Stimulated activated CD4-positive, alpha-beta T cell treated with anti-CD3 and anti-CD28 coated beads, Interleukin-4, amount 100 ng/mL, for 4 hours (primary cell): ENCODE results near the gene TEC.
"Not testable (repeated sequence)": the region's sequence is repeated elsewhere in the genome, so short reads cannot be mapped to it uniquely, and the experiment has no call there.

Experiments
- DNase-seq, 2 experiments: peaks; one replicate each; pipeline ENCODE4 v3.0.0-alpha.2; 2020

Gene TEC

DNA sequence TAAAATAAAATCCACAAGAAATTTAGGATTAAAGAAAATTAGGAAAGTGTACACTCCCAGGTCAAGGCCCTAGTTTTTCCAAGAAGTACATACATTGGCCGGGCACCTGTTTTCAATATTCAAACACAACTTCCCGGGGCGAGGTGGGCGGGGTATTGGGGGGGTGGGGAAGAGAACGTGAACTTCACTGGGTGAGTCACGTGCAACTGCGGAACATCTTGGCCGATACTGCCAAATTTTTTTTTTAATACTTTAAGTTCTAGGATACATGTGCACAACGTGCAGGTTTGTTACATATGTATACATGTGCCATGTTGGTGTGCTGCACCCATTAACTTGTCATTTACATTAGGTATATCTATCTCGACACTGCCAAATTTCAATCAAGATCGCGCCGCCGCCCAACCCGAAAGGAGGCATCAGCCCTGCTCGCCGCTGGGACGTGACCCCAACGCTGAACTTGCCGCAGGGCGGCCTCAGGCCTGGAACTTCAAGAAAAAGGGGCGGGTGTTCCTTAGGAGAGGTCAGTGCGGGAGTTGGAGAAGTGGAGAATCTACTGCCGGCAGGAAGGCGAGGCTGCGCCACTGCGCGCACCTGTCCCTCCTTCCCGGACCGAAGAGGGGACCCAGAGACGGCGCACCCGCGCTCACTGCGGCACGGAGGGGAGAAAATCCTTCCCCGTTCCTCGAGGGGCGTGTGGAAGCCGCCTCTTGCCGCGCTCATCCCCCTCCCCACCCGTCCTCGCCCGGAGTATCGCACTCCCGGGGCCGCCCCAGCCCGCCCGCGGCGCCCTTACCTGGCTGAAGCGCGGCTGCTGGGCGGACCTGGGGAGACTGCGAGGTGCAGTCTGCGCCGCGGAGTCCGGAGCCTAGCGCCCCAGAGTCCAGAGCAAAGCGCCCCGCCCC lies at the start of gene TEC:
TSS of gene TEC (minus strand) at position 883 of the 905 bp plus-strand sequence. CDS start 41,224 bp downstream, outside the sequence.
- DNase-seq, result peak; percentile 25 to 29

DNA sequence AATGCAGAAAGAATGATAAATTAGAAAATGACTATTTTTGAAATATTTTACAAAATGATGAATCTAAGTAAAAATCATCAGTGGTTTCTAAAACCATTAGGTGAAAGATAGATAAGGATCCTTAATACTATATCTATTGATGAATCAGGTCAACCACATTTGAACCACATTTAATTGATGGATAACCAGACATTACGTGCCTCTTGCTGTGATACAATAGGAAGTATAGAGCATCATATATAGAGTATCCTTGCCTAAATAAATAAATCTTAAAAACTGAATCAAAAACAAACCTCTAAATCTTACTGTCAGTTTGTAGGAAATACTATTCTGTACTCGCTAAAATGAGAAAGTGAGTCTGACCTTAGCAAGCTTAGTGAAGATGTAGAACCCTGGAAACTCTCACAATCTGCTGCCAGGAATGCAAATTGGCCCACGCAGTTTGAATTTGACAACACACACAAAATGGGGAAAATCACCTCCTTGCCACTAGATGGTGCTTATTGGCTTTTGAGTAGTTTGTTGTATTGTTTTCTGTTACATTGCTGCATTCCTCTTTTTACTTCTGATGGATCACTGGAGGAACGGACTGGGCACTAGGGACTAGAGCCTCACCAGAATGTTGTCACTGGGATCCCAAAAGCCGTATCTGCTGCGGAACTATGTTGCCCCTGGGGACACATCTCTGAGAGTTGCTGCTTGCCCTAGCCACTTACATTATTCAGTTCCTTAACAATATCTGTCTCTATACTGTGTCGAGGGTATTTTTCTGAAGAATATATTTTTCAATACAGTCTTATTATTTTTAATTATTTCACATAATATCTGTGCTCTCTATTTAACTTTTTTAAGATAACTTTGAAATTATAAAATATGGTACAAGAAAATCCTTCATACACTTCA lies 46.3 kb upstream of the TEC start:
- no peak for DNase-seq

DNA sequence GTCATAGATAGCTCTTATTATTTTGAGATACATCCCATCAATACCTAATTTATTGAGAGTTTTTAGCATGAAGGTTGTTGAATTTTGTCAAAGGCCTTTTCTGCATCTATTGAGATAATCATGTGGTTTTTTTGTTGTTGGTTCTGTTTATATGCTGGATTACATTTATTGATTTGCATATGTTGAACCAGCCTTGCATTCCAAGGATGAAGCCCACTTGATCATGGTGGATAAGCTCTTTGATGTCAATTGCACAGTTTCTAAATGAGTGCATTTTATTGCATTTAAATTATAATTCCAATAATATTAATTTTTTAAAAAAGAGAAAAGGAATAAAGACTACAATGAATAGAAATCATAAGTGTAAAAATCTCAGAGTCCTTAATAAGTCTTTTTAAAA lies 45.1 kb upstream of the TEC start:
- DNase-seq, result not testable (repeated sequence)

DNA sequence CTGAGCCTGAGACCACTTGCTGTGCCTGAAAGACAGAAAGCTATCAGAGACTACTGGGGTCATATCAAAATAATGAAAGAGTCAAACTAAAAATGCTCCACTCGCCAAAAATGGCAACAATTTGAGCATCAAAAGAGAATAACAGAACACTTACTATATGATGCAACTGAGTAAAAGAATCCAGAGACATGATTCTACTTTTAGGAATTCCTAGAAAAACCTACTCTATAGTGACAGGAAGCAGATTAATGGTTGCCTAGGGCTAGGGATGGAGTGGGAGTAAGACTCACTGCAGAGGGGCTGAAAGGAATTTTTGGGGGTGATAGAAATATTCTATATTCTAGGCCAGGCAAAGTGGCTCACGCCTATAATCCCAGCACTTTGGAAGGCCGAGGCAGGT lies 42.3 kb upstream of the TEC start:
- DNase-seq, result no peak

DNA sequence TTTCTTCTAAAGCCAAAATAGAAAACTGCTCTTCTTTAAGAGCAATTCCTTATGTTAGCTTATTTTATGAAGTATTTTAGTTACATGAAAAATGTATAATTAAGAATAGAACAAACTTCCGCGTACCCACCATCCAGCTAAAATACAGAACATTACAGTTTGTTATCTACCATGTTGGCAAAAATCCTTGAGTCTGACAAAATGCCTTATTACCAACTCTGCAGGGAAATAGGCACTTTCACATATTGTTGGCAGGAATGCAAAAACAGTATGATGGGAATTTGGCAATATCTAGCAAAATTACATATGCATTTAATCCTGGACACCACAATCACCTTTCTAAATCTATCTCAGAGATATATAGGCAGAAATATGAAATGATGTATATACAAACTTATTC lies 39.3 kb upstream of the TEC start:
- no peak for DNase-seq

DNA sequence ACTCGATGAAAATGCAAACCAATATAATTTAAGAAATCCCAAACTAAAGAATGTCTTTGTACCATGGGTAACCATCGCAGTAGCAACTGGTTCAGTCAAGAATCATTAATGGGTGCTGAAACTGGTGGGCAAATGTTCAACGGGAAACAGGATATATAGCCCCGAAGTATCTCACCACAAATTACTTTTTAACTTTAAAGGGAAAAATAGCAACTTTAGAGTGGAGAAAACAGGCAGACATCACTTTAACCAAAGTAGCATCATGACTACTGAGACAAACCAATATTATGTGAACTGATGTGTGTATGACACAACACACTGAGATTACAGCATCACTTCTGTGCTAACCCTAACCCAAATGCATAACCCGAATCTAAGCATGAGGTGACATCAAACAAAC lies 37.9 kb upstream of the TEC start:
- DNase-seq, result no peak

DNA sequence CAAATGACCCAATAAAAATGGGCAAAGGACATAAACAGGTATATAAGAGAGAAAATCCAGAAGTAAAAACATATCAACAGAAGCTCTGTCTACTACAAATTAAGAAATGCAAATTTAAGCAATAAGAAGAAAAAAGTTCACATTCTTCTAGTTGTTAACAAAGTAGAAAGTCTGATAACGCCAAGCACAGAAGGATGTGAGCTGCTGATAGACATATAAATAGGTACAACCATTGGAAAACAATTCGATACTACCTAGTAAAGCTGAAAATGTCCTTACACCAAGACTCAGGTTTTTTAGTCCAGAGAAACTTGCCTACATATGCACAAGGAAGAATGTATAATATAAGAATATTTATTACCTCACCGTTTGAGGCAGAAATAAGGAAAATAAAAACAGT lies 35.9 kb upstream of the TEC start:
- DNase-seq, result no peak

DNA sequence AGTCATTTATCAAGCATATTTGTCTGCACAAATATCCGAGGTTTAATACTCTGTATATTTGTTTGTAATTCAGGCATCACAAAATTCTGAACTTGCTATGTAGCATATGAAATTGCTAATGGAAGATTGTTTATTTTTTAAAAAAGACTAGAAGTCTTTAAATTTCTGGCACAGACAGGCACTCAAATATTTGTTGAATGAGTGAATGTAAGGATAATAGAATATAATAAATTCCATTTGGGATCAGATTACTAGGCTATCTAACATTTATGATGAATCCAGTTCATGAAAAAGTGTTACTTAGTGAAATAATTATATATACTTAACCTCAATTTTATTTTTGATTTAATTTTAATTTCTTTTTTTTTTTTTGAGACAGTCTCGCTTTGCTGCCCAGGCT lies 30.4 kb upstream of the TEC start:
- no peak for DNase-seq

DNA sequence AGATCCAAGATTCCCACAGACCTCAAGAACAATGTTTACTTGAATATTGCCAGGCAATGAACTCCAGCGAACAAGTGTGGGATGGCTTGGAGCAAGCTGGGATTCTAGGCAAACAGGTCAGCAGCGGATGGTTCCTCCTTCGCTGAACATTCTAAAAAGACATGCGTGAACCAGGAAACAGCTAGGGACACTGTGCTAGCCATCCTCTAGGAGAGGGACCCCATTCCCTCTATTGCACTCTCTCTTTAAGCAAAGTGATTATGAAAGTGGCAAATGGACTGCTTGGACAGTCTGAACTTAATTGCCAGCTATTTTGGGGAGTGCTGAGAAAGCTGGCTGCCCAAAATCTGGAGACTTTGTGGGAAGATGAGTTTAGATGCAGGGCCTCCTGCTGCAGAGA lies 29.9 kb upstream of the TEC start:
- no peak for DNase-seq

DNA sequence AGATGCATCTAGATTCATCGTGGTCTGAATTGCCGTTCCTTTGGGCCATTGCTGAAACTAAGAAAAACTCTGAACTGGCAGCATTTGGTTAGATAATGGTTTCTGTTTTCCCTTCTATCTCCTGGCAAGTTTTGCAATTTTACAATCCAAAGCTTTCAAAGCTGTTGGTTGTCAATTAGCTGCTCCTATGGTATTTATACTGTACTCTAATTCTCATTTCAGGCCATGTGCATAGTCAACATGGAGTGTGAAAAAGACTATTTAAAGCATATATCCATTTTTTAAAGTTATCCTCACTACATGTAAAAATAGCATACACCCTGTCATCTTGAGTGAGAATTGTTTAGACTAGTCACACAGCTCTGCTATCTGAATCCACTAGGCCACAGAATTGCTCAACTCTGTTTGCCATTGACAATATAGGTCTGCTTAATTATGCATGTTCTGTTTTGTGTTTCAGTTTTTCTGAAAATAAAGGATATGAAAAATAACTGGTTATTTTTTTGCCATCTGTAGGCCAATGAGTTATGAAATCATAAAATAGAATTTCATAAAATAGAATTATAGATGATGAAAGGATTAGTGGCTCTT lies 27.7 kb upstream of the TEC start:
- DNase-seq, result no peak

DNA sequence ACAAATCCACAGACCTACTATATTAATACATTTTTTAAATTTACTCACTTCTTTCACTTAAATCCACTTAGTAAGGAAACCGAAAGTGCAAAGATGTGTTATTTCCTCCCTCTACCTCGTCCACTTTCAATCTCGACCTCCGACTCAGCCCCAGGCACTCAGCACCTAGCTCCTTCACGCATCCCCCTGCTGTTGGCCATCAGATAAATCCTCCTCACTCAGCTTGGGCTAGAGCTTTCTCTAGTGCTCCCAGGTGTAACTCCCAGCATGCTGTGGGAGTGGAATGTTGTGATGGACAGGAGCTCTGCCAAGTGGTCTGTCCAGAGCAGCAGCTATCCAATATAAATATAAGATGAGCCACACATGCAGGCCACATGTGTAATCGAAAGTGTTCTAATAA lies 26.7 kb upstream of the TEC start:
- DNase-seq, result no peak

DNA sequence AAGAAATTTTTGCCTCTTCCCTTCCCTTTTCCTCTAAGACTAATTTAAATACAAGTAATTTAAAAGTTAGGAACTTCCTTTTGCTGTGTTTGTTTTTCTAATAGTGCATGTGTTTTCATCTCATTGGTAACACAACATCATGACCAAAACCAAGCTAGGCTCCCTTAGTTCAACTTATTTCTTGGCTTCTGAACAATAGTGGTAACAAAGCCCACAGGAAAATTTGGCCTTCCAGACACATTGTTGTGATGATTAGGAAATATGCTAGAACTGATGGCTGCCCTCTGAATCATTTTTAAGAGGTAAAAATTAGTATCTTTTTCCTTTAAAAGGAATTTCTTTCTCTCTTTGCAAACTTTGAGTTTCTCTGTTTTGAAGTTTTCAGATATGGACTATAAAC lies 25.5 kb upstream of the TEC start:
- no peak for DNase-seq

DNA sequence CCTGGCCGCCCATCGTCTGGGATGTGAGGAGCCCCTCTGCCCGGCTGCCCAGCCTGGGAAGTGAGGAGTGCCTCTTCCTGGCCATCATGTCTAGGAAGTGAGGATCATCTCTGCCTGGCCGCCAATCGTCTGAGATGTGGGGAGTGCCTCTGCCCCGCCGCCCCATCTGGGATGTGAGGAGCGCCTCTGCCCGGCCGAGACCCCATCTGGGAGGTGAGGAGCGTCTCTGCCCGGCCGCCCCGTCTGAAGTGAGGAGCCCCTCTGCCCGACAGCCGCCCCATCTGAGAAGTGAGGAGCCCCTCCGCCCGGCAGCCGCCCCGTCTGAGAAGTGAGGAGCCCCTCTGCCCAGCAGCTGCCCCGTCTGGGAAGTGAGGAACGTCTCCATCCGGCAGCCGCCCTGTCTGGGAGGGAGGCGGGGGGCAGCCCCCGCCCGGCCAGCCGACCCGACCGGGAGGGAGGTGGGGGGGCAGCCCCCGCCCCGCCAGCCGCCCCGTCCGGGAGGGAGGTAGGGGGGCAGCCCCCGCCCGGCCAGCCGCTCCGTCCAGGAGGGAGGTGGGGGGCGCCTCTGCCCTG lies 22.7 kb upstream of the TEC start:
- not testable (repeated sequence) for DNase-seq

DNA sequence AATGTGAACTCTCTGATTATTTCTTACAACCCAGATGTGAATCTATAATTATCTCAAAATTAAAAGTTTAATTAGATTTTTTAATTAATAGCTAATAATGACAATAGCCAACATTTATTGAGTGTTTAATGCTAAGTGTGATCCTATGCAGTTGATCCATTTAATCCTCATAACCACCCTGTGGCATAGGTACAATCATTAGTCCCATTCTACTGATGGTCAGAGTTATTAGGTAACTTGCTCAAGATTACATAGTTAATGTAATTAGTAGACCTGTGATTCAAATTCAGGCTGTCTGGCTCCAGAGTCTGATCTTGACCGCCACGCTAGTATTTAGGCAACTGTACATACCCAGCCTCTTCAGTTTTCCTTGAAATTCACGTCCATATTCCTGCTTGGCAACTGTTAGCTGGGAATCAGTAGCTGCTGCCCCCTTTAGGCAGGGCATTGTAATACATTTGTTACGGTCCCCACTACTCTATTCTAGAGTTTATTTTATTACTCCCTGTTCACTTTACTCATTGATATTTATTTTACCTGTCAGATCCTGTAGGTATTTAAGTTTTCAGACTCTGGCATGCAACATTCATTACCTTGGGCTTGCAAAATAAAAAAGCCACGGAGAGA lies 20.6 kb upstream of the TEC start:
- DNase-seq, result no peak

DNA sequence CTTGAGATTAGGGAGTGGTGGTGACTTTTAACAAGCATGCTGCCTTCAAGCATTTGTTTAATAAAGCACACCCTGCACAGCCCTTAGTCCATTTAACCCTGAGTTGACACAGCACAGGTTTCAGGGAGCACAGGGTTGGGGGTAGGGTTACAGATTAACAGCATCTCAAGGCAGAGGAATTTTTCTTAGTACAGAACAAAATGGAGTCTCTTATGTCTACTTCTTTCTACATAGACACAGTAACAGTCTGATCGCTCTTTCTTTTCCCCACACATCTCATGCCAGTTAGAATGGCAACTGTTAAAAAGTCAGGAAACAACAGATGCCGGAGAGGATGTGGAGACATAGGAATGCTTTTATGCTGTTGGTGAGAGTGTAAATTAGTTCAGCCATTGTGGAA lies 16.4 kb upstream of the TEC start:
- not testable (repeated sequence) for DNase-seq

DNA sequence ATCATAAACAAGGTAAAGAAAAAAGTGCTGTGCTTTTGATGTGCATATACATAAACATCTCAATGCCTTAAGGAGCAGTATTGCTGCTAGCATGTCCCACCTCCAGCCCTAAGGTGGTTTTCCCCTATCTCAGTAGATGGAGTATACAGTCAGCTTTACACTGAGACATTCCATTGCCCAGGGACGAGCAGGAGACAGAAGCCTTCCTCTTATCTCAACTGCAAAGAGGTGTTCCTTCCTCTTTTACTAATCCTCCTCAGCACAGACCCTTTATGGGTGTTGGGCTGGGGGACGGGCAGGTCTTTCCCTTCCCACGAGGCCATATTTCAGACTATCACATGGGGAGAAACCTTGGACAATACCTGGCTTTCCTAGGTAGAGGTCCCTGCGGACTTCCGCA lies 16.0 kb upstream of the TEC start:
- not testable (repeated sequence) for DNase-seq

DNA sequence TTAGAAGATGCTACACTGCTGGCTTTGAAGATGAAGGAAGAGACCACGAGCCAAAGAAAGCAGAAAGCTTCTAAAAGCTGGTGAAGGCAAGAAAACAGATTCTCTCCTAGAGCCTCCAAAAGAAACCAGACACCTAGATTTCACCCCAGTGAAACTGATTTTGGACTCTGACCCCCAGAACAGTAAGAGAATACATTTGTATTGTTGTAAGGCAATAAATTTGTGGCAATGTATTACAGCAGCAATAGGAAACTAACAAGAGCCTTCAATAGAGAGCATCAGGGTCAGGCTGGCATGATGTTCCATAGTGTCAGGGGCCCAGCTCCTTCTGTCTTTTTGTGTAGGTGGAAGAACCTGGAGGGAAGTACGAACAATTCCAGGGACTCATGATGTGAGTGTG lies 6.0 kb upstream of the TEC start:
- DNase-seq, result no peak

DNA sequence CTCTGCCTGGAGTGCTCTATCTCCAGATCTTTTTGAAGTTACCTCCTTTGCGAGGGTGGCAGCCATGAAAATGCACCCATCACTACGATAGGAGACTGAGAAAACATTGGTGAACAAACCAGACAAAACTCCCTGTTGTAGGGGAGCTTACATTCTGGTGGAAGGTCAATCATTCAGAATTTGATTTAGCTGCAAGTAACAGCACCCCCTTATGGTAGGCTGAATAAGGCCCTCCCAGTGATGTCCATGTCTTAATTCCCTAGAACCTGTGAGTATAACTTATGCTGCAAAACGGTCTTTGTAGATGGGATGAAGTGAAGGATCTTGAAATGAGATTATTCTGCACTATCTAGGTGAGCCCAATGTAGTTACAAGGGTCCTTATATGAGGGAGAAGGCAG lies 5.6 kb upstream of the TEC start:
- DNase-seq, result no peak

DNA sequence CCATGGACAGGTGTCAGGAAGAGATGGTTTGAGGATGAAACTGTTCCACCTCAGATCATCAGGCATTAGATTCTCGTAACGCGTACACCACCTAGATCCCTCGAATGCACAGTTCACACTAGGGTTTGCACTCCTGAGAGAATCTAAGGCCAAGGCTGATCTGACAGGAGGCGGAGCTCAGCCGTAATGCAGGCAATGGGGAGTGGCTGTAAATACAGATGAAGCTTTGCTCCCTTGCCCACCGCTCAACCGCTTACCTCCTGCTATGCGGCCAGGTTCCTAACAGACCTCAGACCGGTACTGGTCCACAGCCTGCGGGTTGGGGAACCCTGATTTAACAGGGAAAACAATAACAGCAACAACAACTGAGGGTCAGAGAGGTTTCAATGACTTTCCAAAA lies 2.0 kb upstream of the TEC start:
- no peak for DNase-seq

DNA sequence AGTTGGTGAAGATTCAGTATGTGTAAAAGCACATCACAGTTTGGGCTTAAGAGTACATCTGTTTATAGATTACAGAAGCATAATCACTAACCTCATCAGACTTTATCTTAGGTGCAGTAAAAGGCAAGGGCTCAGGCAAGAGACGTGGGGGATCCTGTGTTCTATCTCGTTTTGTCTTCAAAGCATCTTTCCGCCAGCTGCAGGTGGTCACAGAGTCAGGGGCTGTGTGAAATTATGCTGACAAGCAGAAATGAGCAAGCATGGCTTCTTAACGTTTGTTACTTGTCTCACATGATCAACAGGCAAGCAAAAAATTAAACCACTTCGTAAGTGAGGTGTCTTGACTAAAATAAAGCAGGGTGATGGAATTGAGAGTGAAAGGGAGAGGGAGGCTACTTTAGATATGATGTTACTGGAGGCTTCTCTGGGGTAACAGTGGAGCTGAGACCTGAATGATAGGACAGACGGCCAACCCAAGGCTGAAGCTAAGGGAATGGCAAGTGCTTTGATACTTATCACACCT lies 1.4 kb upstream of the TEC start:
- DNase-seq, result no peak

DNA sequence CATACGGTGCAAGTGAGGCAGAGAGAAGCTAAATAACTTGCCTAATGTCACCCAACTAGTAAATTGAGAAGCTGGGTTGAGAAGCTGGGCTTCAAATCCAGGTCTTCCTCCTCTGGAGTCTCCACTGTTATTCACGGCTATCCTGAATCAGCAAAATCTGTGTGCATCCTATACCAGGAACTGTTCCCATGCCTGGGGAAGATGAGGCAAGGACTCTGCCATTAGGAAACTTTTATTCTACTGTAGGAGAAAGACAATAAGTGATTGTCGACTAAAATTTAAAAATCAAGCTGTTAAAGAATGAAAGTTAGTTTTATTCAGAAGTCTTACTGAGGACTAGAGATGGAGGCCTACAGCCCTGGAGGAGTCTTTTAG lies 872 bp upstream of the TEC start:
- DNase-seq, result no peak

DNA sequence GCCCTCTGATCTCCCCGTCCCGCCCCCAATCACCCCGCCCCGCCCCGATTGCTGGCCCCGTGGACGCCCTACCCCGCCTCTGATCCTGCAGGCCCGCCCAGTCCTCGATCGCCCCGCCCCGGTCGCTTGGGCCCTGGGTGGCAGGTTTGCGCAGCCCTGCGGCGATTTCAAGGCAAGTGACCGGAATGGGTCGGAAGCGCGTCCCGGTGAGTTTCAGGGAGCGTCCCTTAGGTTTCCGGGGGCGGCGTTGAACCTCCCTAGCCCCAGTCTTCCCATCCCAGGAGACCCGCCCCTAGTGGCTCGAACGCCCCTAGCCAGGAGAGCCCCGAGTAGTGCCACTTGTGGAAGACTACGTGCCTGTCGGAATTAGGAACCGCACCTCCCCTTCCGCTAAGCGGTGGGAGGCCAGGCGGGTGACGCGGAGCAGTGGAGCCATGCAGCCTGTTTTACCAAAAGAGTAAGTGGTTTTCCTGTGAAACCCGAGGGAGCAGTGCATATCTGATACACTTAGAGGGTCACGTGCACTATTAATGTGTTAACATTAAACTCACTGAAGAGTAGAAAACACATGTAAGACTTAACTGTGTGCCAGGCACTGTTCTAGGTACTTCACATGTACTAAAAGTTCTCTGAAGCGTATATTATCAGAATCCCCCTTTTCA lies 354 bp upstream of the TEC start:
- DNase-seq, result peak; percentile 82 to 90
